IPS-15b (cell line): Measurements from ENCODE around the gene EXOC4.

Experiments
- H3K27me3 ChIP-seq: one replicate; pipeline ENCODE4 v1.6.1; 2013; ENCODE audit warnings: low read length; ENCODE audit not compliant: control insufficient read depth, insufficient read depth
- H3K36me3 ChIP-seq: one replicate; pipeline ENCODE4 v1.6.1; 2013; ENCODE audit warnings: low read length; ENCODE audit not compliant: control insufficient read depth, insufficient read depth
- H3K4me1 ChIP-seq: one replicate; pipeline ENCODE4 v1.6.1; 2013; ENCODE audit warnings: mild to moderate bottlenecking, low read length; ENCODE audit not compliant: control insufficient read depth, insufficient read depth
- H3K4me3 ChIP-seq: one replicate; pipeline ENCODE4 v1.5.1; 2013; ENCODE audit warnings: low read depth, low read length
- H3K9ac ChIP-seq: one replicate; pipeline ENCODE4 v1.6.1; 2013; ENCODE audit warnings: low read depth, mild to moderate bottlenecking, low read length
- H3K9me3 ChIP-seq: one replicate; pipeline ENCODE4 v1.6.1; 2013; ENCODE audit warnings: mild to moderate bottlenecking, low read length; ENCODE audit not compliant: control insufficient read depth, insufficient read depth

EXOC4 gene

DNA sequence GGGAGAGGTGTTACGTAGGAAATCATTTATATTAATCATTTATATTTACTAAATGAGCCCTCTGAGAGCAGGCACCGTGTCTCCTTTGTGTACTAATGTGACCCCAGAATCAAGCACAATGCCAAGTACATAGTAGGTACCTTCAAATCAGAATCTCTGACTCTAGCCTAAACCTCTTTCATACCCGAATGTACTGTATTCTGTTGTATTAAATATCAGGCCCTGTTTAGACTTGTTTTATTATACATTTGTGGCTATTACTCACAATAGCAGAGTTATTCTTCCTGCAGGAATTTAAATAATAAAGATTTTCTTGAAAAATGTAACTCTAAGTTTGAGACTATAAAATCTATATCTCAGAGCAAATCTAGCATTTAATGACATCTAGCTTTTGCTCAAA lies 297.3 kb downstream of the EXOC4 start:
- Histone ChIP-seq H3K9me3 (no peaks in the 10 kb centered on the region), H3K36me3 (no peaks in the 10 kb centered on the region), H3K4me1 (no peaks in the 10 kb centered on the region), H3K9ac (no peak overlapping the region), H3K27me3 (no peaks in the 10 kb centered on the region), H3K4me3 (no peak overlapping the region)

DNA sequence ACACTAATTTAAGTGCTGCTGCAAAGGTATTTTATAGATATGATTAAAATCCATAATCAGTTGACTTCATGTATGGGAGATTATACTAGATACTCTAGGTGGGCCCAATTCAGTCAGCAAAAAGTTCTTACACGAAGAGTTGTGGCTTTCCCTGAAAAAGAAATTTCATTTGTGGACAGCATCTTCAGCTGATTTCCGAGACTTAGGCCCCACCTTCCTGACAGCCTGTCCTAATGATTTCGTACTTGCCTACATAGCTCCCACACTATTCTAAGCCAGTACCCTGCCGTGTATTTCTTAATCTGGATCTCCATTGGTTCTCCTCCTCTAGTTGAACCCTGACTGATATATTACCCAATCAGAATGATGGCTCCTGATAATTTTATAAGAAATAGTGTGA lies 297.9 kb downstream of the EXOC4 start:
- H3K9ac ChIP-seq: no peak overlapping the region

DNA sequence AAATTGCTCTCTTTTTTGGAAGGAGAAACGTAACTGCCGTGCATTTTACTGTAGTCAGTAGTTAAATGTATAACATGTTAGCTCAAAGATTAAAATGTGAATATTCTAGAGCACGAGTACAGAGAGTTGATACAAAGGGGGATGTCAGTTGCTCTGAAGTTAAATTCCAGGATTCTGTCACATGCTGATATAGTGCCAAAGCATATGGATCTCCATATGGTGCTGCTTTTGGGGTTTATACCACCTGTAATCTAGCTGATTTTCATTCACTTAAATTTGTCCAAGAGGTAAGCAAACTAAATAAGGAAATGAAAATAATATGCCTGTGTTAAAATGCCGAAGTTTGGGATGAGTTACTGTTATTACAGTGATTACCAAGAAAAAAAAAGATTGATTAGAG lies 298.6 kb downstream of the EXOC4 start:
- H3K4me1 ChIP-seq: no peaks in the 10 kb centered on the region
- H3K9me3 ChIP-seq: no peaks in the 10 kb centered on the region
- H3K9ac ChIP-seq: no peak overlapping the region
- H3K4me3 ChIP-seq: no peak overlapping the region
- no peaks in the 10 kb centered on the region for H3K27me3 ChIP-seq
- H3K36me3 ChIP-seq: no peaks in the 10 kb centered on the region

More for the DNA sequence above, 297.9 kb downstream of the EXOC4 start:
- H3K27me3 ChIP-seq: no peaks in the 10 kb centered on the region
- H3K36me3 ChIP-seq: no peaks in the 10 kb centered on the region
- no peak overlapping the region for H3K4me3 ChIP-seq
- no peaks in the 10 kb centered on the region for H3K4me1 ChIP-seq
- H3K9me3 ChIP-seq: no peaks in the 10 kb centered on the region

DNA sequence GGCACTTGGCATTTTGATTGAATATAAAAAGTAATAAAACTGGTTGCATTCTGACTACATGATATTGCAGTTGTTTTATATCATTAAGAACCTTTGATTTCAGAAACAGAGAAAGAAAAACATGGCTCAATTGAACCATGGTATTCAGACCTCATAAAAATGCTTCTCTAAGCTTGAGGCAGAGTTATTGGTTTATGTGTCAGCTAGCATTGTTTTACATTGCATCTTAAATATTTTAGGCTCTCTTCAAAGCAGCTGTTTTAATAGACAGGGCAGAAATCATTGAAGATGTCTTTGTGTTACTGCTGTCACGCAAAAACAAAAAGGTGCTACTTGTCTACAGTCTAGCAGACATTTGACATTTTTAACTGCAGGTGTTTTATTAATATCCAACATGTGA lies 299.2 kb downstream of the EXOC4 start:
- H3K9ac ChIP-seq: no peak overlapping the region
- H3K36me3 ChIP-seq: no peaks in the 10 kb centered on the region
- H3K4me3 ChIP-seq: no peak overlapping the region
- no peaks in the 10 kb centered on the region for H3K9me3 ChIP-seq
- H3K27me3 ChIP-seq: no peaks in the 10 kb centered on the region
- H3K4me1 ChIP-seq: no peaks in the 10 kb centered on the region

DNA sequence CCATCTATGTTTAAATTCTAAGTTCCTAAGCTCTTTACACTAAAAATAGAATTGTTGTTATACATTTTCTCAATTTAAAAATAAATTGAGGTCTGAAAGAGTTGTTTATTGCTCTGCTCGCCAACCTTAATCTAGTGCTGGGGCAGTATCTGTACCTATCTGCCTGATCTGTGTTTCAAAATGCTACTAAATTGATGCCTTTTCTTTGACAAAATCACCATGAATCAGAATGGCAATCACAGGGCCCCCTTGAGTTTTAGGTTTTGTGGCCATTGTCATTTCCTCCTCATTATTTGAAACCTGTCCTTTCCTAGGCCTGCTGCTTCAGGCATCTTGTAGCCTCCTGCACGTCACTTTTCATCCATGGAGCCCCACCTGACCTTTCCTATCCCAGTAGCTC lies 301.5 kb downstream of the EXOC4 start:
- H3K9ac ChIP-seq: no peak overlapping the region
- no peaks in the 10 kb centered on the region for H3K9me3 ChIP-seq
- no peaks in the 10 kb centered on the region for H3K27me3 ChIP-seq
- H3K4me1 ChIP-seq: no peaks in the 10 kb centered on the region
- H3K36me3 ChIP-seq: no peaks in the 10 kb centered on the region
- no peak overlapping the region for H3K4me3 ChIP-seq

DNA sequence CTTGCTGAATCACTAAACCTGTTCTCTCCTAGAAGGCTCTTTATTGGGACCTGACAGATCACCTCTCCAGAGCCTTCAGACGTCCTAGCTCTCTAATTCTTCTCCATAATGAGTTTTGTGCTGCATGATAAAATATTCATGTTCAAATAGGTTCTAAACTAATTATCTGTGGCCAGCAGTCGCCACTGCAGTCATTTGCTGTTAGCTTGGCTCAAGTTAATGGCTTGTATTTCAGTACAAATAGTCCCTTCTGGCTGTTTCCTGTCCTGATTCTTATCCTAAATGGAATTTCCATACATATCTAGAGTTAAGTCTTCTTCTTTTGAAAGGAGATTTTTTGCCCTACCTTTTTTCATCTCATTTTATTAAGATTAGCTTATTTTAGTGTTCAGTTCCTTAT lies 303.2 kb downstream of the EXOC4 start:
- Histone ChIP-seq H3K4me3 (no peak overlapping the region), H3K9me3 (no peaks in the 10 kb centered on the region), H3K9ac (no peak overlapping the region), H3K36me3 (no peaks in the 10 kb centered on the region), H3K27me3 (no peaks in the 10 kb centered on the region), H3K4me1 (no peaks in the 10 kb centered on the region)

DNA sequence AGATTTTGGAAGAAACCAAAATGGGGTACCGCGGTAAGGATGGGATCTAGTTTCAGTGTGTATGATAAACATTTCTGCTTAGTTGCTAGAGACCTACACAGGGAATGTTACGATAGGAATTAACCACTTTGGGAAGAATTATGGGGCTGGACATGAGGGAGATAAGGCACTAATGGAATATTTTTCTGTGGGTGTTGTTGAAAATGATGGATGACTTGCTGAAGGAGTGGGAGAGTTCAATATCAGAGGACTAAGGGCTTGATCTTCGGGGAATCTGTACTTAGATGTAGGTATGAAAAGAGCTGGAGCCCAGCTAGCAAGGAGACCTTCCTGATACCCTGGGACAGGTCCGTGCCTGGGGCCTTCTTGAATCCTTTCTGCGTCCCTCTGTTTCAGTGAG lies 303.7 kb downstream of the EXOC4 start:
- Histone ChIP-seq H3K9ac (no peak overlapping the region), H3K4me1 (no peaks in the 10 kb centered on the region), H3K4me3 (no peak overlapping the region), H3K9me3 (no peaks in the 10 kb centered on the region), H3K27me3 (no peaks in the 10 kb centered on the region), H3K36me3 (no peaks in the 10 kb centered on the region)

DNA sequence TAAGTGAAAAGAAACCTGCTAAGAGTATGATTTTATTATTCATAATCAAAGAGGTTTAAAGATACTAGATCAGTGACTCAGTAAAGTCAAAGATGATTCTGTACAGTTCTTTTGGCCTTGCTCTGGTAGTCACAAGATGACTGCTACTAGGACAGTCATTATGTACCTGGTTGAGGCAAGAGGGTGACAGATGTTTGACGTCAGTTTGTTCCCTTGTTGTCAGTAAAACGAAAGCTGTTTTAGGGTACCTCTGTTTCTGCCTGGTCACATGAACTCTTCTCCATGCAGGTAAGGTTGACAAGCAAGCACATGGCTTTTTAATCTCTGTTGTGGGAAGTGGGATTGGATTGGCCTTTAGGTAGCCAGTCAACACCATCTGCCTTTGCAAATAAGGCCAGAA lies 308.0 kb downstream of the EXOC4 start:
- Histone ChIP-seq H3K36me3 (no peaks in the 10 kb centered on the region), H3K4me1 (no peaks in the 10 kb centered on the region), H3K9me3 (no peaks in the 10 kb centered on the region), H3K9ac (no peak overlapping the region), H3K27me3 (no peaks in the 10 kb centered on the region), H3K4me3 (no peak overlapping the region)

DNA sequence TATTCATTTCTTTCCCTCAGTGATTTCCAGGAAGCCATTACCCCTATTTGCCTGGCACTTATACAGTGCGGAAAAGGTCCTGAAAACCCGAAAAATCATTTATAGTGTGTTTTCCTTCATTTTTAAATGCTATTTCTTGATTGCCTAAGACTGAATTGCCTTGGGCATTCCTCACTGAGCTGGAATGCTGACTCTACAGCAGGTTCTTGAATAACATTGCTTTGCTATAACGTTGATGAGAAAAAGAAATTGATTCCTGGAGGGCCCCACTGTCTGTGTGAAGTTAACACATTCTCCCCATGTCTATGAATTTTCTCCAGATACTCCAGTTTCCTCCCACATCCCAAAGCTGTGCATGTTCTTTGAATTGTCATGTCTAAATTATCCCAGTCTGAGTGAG lies 308.5 kb downstream of the EXOC4 start:
- Histone ChIP-seq H3K36me3 (no peaks in the 10 kb centered on the region), H3K9me3 (no peaks in the 10 kb centered on the region), H3K27me3 (no peaks in the 10 kb centered on the region), H3K4me3 (no peak overlapping the region), H3K4me1 (no peaks in the 10 kb centered on the region), H3K9ac (no peak overlapping the region)

DNA sequence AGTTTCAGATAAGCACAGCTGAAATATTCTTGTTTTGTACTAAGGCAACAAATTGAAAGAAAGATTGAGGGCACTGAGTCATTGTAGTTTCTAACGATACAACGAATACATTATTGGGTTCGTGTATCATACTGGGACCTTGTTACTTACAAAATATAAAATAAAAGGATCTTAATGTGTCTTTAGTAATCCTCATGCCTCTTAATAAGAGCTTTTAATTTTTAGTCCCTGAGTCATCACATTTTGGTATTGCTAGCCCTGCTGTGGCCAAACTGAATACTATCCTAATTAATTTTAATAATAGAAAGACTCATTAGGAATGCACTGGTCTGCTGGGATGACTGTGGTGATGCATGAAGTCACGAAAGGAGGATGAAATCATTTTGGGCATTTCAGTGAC lies 309.7 kb downstream of the EXOC4 start:
- Histone ChIP-seq H3K9me3 (no peaks in the 10 kb centered on the region), H3K4me1 (no peaks in the 10 kb centered on the region), H3K9ac (no peak overlapping the region), H3K27me3 (no peaks in the 10 kb centered on the region), H3K36me3 (no peaks in the 10 kb centered on the region), H3K4me3 (no peak overlapping the region)

DNA sequence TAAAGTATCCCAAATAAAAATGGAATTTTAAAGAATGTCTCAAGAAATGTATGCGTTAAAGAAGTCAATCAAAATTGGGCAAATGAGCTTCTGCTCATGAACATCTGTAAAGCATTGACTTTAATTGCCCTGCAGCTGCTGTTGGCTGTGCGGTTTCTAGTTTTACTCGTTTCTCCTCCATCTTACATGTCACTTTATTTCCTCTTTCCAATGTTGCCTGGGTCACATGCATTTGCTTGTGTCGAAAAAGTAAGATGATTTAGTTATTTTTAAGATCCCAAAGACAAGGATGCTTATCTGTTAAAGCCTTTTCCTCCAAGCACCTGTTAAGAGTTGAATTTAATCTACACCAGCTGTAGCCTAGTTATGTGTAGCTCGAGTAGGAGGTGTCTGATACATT lies 310.4 kb downstream of the EXOC4 start:
- H3K9ac ChIP-seq: no peak overlapping the region
- no peaks in the 10 kb centered on the region for H3K4me1 ChIP-seq
- no peak overlapping the region for H3K4me3 ChIP-seq
- H3K27me3 ChIP-seq: no peaks in the 10 kb centered on the region
- H3K9me3 ChIP-seq: no peaks in the 10 kb centered on the region
- no peaks in the 10 kb centered on the region for H3K36me3 ChIP-seq

DNA sequence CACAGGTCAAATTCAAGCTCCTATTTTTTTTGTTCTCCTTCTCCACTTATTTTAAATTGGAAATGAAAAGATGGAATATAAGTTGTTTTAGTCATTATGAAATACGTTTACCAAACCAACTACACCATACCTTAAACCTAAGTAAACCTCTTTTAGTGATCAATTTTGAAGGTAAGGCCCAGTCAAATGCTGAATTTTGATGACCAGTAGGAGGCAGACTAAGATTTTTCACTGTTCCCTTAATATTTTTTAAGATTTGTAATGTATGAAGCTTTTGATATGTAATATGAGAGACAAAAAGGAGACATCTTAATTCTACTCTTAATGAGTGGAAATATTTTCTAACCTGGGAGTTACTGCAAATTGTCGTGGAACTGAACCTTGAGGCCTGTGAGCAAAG lies 311.6 kb downstream of the EXOC4 start:
- Histone ChIP-seq H3K9me3 (no peaks in the 10 kb centered on the region), H3K4me3 (no peak overlapping the region), H3K27me3 (no peaks in the 10 kb centered on the region), H3K36me3 (no peaks in the 10 kb centered on the region), H3K9ac (no peak overlapping the region), H3K4me1 (no peaks in the 10 kb centered on the region)

DNA sequence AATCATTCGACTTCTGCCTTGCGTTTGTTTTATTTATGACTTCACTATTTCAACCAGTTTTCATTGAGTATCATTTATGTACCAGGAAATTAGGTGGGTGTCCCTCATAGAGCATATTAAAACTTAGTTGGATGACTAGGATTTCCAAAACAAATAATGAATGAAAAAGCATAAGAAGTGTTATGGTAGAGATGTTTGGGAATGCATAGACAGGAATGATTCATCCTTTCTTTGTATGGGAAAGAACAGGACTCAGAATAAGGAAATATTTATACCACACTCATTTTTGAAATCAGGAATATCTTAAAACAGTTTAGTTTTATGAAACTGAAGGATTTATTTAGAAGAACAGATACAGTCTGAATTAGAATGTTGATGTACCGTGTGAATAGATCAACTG lies 315.7 kb downstream of the EXOC4 start:
- no peaks in the 10 kb centered on the region for H3K27me3 ChIP-seq
- no peak overlapping the region for H3K9ac ChIP-seq
- no peaks in the 10 kb centered on the region for H3K4me1 ChIP-seq
- H3K36me3 ChIP-seq: no peaks in the 10 kb centered on the region
- H3K4me3 ChIP-seq: no peak overlapping the region
- no peaks in the 10 kb centered on the region for H3K9me3 ChIP-seq
